Eye (tissue), 1 donor: Measurements from ENCODE around the gene TCF4.
A peak's percentile ranks its signal among the peaks of the same experiment; 100 is the strongest.

Experiments
- DNase-seq: peaks from one replicate; pipeline ENCODE4 v3.0.0-alpha.2; 2015

The TCF4 gene

DNA sequence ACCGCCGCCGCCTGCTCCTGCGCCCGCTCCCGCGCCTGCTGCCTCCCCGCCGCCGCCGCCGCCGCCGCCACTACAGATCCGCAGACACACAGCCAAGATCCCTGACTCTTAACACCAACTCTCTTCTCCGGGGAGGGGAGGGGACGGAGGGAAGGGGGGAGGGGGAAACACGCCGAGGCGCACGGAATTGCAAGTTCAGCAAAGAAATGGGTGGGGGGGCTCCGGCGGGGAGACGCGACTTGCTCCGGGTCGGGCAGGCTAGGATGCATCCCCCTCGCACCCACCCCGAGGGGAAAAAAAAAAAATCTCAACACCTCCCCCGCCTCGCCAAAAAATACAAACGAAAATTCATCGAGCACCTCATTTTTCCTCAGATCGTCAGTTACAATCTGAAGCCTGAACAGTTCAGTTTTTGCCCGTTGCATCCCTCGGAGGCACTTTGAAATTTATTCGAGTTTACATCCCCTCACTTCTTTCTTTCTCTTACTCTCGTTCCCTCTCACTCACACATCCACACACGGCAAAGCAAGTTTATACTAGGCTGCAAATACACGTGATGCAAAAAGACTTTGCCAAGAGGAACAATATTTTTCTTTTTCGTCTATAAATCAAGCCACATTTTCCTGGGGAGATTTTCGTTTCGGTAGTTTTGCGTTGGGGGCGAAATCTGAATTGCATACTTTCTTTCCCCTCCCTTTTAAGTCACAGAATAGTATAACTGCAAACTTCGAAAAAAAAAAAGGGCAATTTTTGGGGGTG is at the start of gene TCF4:
TCF4 (minus strand) TSS at position 82 of the 759 bp plus-strand sequence. CDS start 1,076 bp downstream, outside the sequence.
- DNase-seq, result peak; percentile 92

DNA sequence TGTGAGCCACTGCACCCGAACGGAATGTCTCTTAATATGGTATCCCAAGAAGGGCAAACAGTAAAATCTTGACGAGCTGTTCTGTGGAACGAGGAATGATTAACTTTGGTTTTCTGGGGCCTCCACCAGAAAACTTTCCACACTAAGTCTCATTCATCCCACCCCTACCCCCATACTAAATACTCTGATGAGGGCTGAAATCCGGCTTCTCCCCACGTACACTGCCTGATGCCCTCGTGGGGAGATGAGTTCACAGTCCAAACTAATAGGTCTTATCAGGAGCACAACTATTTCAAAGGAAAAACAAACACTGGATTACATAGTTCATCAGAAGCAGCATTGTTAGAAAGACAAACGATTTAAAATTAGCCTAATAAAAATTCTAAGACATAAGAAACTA is 49.2 kb upstream of the TCF4 start:
- DNase-seq, result no peak

DNA sequence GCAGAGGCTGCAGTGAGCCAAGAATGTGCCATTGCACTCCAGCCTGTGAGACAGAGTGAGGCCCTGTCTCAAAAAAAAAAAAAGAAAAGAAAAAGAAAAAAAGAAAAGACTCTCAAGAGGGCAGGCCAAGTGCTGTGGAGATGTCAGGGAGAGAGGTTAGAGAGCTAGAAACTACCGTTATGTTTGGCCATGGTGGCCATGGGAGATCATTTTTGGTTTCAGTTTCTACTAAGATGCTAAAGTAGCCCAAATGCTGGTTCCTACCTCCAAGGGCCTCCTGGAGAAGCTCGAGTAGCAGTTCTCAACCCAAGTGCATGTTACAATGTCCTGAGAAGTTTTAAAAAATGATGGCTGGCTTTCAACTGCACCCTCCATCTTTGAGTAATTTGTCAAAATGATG is 47.4 kb upstream of the TCF4 start:
- no peak for DNase-seq

DNA sequence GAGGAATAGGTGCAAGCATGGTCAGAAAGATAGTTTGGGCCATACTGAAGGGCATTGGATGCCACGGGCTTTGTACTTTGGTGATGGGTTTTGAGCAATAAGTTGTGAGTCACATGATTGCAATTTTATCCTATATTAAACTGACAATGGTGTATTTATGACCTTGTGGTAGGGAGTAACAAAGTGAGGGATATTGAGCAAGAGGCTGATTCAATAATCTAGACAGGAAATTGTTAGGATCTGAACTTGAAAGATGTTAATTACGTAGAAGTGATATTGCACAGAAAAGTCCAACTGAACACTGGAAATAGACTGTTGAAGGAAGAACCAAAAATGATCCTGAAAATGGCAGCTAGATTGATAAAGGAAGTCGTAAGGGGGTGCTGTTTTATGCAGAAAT is 46.6 kb upstream of the TCF4 start:
- no peak for DNase-seq

DNA sequence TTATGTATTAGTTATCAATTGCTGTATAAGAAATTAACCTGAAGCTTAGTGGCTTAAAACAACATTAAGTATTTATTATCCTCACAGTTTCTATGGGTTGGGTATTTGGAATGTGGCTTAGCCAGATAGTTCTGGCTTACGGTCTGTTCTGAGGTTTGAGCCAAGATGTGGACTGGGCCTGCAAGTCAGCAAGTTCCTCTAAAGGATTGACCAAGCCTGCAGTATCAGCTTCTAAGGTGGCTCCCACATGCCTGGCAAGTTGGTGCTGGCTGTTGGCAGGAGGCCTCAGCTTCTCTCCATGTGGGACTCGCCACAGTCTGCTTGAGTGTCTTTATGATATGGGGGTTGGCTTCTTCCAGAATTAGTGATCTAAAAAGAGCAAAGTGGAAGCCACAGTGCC is 45.0 kb upstream of the TCF4 start:
- DNase-seq, result no peak

DNA sequence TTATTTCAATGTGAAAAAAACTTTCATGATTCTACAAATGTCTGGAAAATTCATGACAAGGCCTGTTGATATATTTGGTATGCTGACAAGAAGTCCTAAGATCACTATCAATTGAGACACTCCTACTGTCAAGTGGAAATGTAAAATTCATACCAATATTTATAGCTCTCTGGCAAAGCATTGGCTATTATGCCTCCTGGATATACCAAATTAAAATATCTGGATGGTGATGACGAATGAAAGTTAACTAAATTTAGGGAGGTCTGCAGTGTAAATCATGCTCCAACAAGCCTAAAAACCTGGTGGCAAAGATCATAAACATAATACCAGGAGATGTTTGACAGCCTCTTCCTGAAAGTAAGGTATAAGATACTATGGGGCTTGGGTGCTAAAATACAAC is 41.1 kb upstream of the TCF4 start:
- DNase-seq, result no peak

DNA sequence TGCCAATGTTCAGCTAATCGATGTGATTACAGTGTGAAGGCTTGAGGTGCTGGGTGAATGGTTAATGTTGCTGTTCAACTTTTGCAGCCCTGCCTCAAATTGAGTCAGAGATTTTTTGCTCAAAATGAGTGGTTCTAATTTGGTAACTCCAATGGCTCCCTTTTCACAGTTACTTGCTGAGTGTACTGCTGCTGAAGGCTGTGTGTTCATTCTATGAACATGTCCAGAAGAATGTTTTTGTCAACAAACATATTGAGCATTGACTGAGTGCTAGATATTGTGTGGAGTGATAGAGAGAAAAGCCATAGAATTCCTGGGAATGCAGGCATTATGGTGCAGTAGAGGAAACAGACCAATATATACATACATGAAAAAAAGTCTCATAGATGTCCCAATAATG is 39.0 kb upstream of the TCF4 start:
- no peak for DNase-seq

DNA sequence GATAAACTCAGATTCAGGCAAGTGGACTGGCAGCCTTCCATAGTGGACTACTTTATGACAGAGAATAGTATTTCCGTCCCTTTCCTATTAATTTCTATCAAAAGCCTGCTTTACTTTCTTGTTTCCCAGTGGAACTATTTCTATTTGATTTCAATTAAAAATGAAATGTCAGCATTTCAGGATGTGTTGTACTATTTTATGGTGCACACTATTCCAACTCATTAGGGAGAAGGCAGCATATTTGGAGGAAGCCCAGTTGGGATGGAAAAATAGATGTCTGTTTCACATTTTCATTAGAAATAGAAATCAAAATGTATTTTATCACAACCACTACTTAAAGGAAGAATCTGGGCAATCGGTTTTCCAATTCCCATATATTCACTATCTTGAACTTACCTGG is 37.9 kb upstream of the TCF4 start:
- DNase-seq, result no peak

DNA sequence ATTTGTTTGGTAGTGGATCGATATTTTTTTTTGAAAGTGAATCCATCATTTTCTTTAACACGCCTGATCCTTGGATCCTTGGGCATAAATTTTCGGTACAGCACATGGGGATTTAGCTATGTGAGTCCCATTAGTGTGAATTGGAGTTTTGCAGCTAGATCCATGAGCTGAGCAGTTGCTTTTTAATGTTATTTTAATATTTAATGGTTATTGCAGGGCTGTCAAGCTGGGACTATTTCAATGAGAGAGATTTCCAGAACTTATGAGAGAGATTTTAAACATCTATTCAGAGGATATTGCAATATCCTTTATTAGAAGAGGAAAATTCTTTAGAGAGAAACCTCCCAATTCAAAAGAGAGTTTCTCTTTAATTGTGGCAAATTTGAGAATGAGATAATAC is 35.6 kb upstream of the TCF4 start:
- no peak for DNase-seq

DNA sequence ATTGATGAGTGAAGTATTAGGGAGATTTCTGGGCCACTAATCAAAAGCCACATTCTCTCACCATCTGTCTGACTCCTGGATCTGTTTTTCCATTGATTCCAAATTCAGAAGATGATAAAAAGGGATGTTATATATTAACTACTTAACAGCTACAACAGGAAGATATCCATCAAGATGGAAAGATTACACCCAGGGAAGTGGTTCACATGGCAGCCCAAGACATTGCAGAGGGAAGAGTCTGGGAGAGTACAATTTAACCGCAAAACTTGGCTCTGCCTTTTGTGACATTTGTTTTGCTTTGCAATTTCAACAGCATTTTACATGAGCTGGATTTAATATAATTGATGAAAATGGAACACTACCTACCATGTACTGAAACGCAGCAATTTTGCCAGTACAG is 22.5 kb upstream of the TCF4 start:
- no peak for DNase-seq

DNA sequence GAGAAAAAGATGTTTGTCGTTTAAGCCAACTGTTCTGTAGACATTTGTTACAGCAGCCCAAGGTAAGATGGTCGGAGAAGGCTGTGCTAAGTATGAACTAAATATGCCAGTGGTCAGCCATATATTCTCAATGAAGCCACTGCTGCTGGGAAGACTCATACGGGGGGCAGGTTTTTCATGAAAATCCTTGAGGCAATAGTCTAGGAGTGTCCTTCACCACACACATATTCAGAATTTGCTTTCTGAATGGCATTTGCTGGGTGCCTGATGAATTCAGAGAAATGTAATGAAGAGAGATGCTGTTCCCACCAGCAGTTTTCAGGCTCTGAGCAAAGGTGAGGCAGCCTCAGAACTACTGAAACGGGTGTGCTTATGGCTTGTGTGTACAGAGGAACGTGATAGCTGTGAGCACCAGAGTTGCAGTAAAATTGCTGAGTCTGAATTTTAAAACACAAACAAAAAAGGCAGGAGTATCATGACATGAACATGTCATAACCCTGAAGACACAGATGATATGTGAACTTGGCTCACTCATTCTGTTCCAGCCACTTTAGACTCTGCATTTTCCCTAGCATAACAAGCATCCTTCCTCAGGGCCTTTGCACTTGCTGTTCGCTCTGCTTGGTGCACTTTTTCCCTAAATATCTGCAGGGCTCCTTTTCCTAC is 21.3 kb upstream of the TCF4 start:
- no peak for DNase-seq

DNA sequence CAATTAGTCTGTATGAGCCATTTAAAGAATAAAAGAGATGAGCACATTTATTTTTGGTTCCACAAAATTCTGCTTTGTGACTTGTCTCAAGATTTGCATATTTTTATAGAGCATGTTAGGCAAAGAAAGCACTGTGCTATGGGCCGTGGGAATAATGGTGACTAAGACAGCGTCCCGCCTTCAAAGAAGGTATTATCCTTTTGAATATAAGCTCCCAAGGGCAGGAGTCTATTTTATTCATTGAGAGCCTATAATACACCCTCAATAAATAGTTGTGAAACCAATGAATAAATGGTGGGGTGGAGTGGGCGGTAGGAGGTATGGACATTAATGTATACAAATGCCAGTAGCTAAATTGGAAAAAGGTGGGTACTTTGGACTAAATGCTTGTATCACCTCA is 20.5 kb upstream of the TCF4 start:
- DNase-seq, result no peak

DNA sequence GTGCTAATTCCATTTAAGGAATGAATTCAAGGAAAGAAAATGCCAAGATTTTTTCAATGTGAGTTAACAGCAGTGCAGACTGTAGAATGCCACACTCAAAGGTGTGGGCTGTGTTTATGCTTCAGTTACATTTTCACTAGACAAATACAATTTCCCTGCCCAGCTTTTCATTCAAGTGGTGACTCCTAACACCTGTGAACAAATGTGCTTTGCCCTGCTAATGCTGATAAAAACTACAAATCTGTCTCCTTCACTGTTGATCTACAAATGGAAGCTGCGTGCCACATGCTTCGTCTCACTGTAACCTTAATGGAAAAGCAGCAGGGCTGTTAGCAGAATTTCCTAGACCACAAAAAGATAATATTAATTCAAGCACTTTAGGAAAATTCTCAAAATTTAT is 19.8 kb upstream of the TCF4 start:
- DNase-seq, result no peak

DNA sequence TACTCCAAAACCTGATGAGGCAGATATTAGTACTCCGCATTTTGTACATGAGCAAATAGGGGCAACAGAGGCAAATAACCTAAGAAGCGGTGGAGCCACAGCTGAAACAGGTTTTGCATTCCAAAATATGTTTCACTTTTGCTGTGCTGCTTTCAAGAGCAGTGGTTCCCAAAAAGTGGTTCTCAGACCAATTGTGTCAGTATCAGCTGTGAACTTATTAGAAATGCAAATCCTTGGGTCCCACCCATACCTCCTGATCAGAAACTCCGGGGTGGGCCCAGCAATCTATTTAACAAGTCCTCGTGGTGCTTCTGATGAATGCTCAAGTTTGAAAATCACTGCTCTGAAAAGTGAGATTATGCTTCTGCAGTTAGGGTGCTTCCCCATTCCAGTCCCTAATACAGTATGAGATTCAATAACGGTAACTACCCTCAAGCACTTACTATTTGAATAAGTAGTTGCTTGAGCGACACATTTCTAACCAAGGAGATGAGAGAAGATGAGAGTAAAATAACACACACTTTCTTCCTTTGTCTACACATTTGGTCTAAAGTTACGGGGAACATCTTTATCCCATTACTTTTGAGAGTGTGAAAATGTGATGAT is 17.8 kb upstream of the TCF4 start:
- DNase-seq, result no peak

DNA sequence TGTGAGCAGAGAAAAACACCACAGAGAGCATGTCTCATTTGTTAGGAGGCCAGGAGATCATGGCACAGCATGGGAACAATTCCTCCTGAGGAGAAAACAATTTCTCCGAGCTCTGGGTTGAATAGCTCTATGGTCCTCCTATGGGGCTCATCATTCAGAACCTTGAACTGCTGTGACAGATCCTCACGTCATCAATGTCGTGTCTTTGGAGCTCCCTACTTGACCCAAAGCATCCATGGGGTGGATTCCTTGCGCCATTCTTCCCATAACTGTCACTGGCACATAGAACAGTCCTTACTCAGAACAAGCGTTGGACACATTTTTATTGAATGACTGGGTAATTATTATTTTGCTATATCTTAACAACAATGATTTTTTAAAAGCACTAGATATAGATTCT is 15.8 kb upstream of the TCF4 start:
- peak; percentile 8 for DNase-seq

DNA sequence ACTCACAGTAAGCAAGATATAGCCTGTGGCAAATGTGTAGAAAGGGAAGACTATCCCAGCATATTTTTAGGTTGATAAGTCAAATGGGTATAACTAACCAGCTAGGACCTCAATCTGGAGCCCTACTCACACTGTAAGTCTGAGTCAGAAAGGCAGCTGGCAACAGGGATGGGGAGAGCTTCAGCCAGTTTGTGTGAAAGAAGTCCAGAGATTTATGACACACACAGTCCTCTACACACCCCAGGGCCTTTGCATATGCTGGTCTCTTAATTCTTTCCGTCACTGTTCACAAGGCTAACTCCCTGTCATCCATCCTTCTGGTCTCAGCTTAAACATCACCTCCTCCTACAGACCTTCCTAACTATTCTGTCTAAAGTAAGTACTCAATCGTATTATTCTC is 5.9 kb upstream of the TCF4 start:
- no peak for DNase-seq

DNA sequence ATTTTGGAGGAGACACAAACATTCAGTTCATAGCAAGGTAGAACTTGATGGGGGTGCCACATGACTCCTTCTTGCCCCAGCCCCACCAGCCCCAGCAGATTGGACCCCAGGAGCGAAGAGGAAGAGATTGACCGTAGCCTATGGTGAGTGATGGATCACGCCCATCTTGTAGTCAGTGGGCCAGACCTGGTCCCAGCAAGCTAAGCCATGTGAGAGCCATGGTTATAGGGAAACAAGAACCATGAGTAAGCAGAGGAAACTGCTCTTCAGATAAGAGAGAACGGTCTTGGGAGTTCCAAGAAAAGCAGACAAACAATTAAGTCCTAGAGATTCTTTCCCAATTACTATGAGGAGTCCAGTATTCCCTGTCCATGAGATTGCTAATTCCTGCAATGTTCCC is 4.6 kb upstream of the TCF4 start:
- DNase-seq, result no peak

DNA sequence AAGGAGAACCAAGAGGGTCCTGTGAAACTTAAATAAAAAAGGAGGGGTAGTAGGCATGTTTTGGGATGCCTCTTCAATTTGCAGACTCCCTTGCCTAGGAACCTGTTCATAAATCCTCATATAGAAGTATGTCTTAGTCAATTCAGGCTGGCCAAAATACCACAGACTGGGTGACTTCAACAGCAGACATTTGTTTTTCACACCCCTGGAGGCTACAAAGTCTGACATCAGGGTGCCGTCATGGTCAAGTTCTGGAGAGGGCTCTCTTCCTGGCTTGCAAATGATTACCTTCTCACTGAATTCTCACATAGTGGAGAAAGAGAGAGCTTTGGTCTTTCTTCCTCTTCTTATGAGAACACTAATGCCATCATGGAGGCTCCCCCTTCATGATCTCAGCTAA is 4.1 kb upstream of the TCF4 start:
- no peak for DNase-seq

DNA sequence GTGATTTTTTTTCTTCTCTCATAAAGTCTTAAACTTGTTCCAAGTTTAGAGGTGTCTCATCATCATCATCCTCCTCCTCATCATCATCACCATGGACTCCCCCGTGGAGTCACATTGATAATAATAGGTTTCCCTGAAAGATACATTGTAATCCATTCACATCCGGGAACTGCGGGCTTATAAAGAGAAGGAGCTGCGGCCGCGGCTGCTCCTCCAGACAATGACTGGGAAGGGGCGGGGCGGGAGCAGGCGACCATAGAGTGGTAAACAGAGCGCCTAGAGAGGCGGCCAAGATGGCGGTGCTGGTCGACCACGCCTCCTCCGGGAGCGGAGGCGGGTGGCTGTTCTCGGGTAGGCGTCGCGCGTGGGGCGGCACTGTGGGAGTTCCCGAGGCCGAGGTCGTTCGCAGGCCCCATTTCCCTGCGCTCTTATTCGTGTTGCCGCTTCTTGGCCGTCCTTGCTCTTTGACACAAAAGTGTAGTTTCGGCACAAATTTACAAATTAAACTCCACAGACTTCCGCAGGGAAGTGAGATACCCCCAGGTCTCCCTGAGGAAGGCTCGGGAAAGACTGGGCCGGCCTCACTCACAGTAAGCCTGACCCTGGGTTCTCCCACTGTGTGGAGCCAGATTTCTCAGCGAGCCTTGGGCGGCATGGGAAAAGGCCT is 1.8 kb upstream of the TCF4 start:
- peak; percentile 99 for DNase-seq

DNA sequence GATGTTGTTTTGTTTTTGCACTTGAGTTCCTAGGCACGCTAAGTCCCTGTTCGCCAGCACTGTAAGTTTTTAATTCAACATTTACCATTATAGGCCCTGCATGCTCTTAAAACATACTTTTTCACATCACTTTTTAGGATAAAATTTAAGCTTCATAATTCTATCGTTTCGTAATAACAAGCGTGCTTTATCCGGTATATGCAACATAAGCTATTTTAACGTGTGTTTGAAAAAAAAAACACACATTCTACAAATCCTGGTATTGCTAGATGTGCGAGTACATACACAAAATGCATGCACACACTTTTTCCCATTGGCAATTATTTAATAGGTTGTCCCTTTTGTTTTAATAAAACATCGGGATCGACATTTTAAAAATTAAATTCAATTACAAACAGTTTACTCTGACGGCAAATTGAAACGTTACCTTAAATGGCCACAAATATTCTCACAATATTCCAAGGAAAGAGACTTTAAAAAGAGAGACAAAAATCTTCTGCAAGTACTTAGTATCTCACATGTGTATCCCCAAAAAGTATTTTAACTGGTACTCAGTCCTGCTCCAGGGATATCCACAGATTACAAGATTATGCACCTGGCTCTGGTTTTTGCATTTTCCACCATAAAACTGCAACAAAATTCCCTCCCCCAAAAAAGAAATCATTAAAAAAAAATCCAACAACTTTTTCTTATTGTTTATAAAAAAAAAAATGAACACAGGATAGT is 1.0 kb upstream of the TCF4 start:
- peak; percentile 77 for DNase-seq

DNA sequence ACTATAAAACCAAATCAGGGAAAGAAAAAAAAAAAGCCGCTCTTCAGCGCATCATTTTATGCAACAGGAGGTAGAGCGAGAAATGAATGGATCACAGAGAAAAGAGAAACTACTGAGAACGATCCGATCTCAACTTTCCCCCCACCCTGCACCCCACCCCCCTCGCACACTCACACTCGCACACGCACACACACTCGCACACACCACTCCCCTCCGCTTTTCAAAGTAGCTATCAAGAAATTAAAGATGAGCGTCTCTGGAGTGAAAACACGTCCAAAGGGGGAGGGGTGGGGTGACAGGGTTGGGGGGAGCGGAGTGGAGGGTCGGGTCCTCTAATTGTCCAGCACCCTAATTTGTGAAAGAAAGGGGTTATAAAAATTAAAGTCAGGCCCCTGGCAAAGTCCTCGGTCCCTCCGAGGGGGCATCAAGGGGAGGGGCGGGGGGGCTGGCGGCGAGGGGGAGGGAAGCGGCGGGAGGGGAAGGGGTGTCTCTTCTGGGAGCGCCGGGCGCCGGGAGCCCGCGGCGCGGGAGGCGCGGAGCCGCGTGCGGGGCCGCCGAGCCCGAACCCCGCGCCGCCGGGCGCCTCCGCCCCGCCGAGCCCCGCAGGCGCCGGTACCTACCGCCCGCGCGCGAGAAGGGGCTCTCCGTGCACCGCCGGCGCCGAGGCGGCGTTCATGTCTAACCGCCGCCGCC is 428 bp downstream of the TCF4 start:
- peak; percentile 84 for DNase-seq

DNA sequence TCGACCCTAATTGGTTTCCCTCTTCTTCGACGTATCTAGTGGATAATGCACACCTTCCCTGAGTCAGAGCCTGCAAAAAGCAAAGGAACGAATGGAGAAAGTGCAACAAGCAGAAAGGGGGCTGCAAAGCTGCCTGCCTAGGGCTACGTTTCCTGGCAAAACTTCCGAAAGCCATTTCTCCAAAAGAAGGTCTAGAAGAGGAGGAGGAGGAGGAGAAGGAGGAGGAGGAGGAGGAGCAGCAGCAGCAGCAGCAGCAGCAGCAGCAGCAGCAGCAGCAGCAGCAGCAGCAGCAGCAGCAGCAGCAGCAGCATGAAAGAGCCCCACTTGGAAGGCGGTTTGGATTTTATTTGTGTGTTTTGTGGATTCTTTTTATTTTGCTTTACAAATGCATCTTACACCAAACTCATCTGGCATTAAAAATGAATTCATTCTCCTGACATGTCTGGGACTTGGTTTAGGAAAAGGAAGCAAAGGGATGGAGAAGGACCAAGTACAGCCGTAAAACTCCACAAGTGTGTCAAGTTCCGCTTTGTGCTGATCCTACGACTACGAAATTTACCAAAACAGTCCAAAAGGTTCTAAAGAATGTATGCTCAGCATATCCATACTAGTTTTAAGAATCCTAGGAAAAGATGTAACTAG is 2.0 kb downstream of the TCF4 start:
- peak; percentile 84 for DNase-seq
